Common myeloid progenitor, CD34-positive (primary cell): ENCODE measurements around the gene CEP128.

ENCODE experiments used
- CTCF ChIA-PET: fragments of 350-600 bp; sonication (Branson Sonifier 250); formaldehyde crosslinking; loops from one replicate; lab custom pipeline; 2021; ENCODE audit warnings: antibody characterized with exemption; lab: Charles Lee
- POLR2A ChIA-PET: fragments of 350-600 bp; sonication (Branson Sonifier 250); formaldehyde crosslinking; loops from one replicate; lab custom pipeline; 2021; ENCODE audit warnings: antibody characterized with exemption; lab: Charles Lee
- DNase-seq, 3 donors: peaks; one replicate each; pipeline versions ENCODE4 v3.0.0 to v3.0.0-alpha.2; 2013
- H3K27ac ChIP-seq, 2 experiments: 1 replicate in 1 of 2; 2 replicates in 1 of 2; pipeline ENCODE4 v1.7.0; 2013; ENCODE audit warnings: inconsistent platforms in 2 of 2, low read length in 2 of 2, mild to moderate bottlenecking in 2 of 2, low read depth in 1 of 2, moderate library complexity in 1 of 2; ENCODE audit not compliant: severe bottlenecking in 2 of 2, insufficient read depth in 1 of 2, poor library complexity in 1 of 2
- H3K27me3 ChIP-seq, 5 experiments: replicated peaks in 2 of 5; 1 replicate in 3 of 5; 2 replicates in 2 of 5; pipeline versions ENCODE4 v1.6.1 to v1.7.0; 2013; ENCODE audit warnings: low read length in 4 of 5, mild to moderate bottlenecking in 2 of 5, moderate library complexity in 2 of 5, inconsistent platforms in 1 of 5; ENCODE audit not compliant: insufficient read depth in 5 of 5, control insufficient read depth in 4 of 5
- H3K36me3 ChIP-seq, 4 experiments: 1 replicate in 2 of 4; 2 replicates in 2 of 4; pipeline versions ENCODE4 v1.6.1 to v1.7.0; 2013; ENCODE audit warnings: low read length in 3 of 4, control low read depth in 1 of 4, mild to moderate bottlenecking in 1 of 4; ENCODE audit not compliant: control insufficient read depth in 4 of 4, insufficient read depth in 4 of 4
- H3K4me1 ChIP-seq, 4 experiments: 1 replicate in 3 of 4; 2 replicates in 1 of 4; pipeline versions ENCODE4 v1.6.1 to v1.7.1; 2013; ENCODE audit warnings: low read length in 3 of 4, mild to moderate bottlenecking in 3 of 4, control low read depth in 1 of 4, inconsistent platforms in 1 of 4, moderate library complexity in 1 of 4; ENCODE audit not compliant: control insufficient read depth in 4 of 4, insufficient read depth in 4 of 4; ENCODE audit errors: control extremely low read depth in 1 of 4
- H3K4me3 ChIP-seq, 7 experiments: 1 replicate in 4 of 7; 2 replicates in 3 of 7; pipeline versions ENCODE4 v1.5.1 to v1.7.0; 2013; ENCODE audit warnings: mild to moderate bottlenecking in 7 of 7, low read length in 6 of 7, moderate library complexity in 6 of 7, inconsistent platforms in 2 of 7, low read depth in 2 of 7, control low read depth in 1 of 7; ENCODE audit not compliant: insufficient read depth in 4 of 7, control insufficient read depth in 1 of 7; ENCODE audit errors: extremely low read depth in 1 of 7
- H3K9me3 ChIP-seq, 5 experiments: 1 replicate in 4 of 5; 2 replicates in 1 of 5; pipeline versions ENCODE4 v1.6.1 to v1.7.1; 2013; ENCODE audit warnings: low read length in 4 of 5, mild to moderate bottlenecking in 2 of 5, inconsistent platforms in 1 of 5, low read depth in 1 of 5, moderate library complexity in 1 of 5; ENCODE audit not compliant: control insufficient read depth in 4 of 5, insufficient read depth in 2 of 5; ENCODE audit errors: control extremely low read depth in 1 of 5
- whole genome bisulfite sequencing: methylation state at CpG from one replicate; pipeline ENCODE4 v1.1.5; 2013; ENCODE audit not compliant: insufficient coverage; 5-methylcytosine and 5-hydroxymethylcytosine counted together

CEP128 gene

DNA sequence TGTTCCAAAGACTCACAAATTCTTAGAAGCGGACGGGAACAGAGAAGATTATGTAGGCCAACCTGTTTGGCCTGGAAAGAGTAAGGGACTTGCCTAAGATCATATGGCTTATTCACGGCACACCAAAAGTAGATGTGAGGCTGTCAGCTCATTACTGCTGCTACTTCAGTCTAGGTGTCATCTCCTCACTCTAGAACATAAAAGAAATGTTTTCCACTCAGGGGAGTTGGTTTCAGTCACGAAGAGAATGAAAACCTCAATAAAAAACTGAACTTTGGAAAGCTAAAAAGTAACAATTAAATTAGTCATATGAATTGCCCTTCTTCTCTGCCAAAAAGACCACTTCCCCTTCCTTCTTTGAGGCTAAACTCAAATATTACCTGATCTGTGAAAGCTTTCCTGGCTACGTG lies 658 bp upstream of the CEP128 start:
- Histone ChIP-seq H3K36me3 (no peaks in the 10 kb centered on the region), H3K4me3 (peak overlapping the region in 6 of 7 experiments; percentile 73 to 99 (median 90)), H3K27me3 (no peaks in the 10 kb centered on the region), H3K9me3 (no peaks in the 10 kb centered on the region), H3K4me1 (peaks cover 5 to 24% (median 16%) of the 10 kb centered on the region in 4 experiments), H3K27ac (peak overlapping the region; percentile 43 to 84)
- 22% methylated on average over 3 of the region's 5 CpGs for WGBS
- DNase-seq = peak in 2 of 3 donors; percentile 54 to 66
- CTCF ChIA-PET = interaction anchor here (0.8 to 2.5 kb wide), 6 partner anchors 11 to 277 kb away, joined by 3 to 6 read pairs (median 6); no protein-coding TSS in a partner anchor
- POLR2A ChIA-PET = interaction anchor here (0.9 kb wide), 1 partner anchor 8 kb away, joined by 3 read pairs; no protein-coding TSS in a partner anchor

DNA sequence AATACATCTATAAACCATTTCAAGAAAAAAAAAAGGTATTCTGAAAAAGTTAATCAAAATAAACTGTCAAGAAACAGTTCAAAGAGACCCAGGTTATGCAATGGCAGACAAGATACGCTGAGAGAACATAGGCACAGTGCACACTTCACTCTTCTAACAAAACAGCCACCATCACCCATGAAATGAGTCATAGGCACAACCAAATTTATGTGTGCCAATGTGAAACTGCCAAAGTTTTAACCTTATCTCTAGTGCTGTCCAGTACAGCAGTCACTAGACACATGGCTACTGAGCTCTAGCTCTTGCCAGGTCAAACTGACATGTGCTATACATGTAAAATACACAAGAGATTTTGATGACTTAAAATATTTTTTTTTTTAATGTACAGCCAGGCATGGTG lies 1.4 kb downstream of the CEP128 start:
- H3K27ac ChIP-seq = no peak overlapping the region
- H3K4me1 ChIP-seq = peaks cover 5 to 24% (median 16%) of the 10 kb centered on the region in 4 experiments
- POLR2A ChIA-PET = no interaction called here
- no peaks in the 10 kb centered on the region for H3K9me3 ChIP-seq
- 86% methylated on average over 1 of the region's 1 CpG for WGBS
- H3K4me3 ChIP-seq = no peak overlapping the region
- peaks cover 0 to 2% (median 0%) of the 10 kb centered on the region in 4 experiments for H3K36me3 ChIP-seq
- CTCF ChIA-PET = interaction anchor here (1.0 to 2.0 kb wide), 3 partner anchors 10 to 47 kb away, joined by 3 to 5 read pairs (median 4); no protein-coding TSS in a partner anchor
- no peaks in the 10 kb centered on the region for H3K27me3 ChIP-seq
- DNase-seq = peak in 1 of 3 donors; percentile 32

DNA sequence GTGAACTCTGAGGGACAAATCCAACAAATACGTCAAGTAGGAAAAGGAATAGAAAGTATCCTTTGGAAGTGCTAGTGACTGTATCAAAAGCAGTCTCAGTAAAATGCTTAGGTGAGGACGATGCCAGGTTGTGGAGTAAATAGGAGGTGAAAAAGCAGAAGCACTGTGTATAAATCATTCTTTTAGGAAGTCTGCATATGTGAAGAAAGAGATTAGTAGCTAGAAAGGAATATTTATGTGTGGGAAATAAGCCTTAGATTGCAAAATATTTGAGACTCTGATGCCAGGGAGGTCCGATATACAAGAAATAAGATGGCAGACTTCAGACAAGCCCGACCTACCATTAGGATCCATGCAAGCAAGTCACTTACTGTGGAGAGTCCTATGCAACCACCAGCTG lies 7.9 kb downstream of the CEP128 start:
- Histone ChIP-seq H3K4me1 (peaks cover 30 to 52% (median 40%) of the 10 kb centered on the region in 4 experiments), H3K27me3 (no peaks in the 10 kb centered on the region), H3K27ac (peak overlapping the region; percentile 4 to 38), H3K9me3 (no peaks in the 10 kb centered on the region), H3K4me3 (peak overlapping the region in 5 of 7 experiments; percentile 20 to 66 (median 27)), H3K36me3 (peaks cover 0 to 2% (median 0%) of the 10 kb centered on the region in 4 experiments)
- peak; percentile 33 to 82 (median 72) for DNase-seq
- WGBS = 4% methylated on average over 4 of the region's 4 CpGs
- ChIA-PET POLR2A (interaction anchor here (1.0 kb wide), 1 partner anchor 9 kb away, joined by 3 read pairs; no protein-coding TSS in a partner anchor), CTCF (interaction anchor here (0.8 to 1.6 kb wide), 3 partner anchors 8 to 26 kb away, joined by 3 to 4 read pairs (median 4); partner anchors contain the start of gene CEP128)

DNA sequence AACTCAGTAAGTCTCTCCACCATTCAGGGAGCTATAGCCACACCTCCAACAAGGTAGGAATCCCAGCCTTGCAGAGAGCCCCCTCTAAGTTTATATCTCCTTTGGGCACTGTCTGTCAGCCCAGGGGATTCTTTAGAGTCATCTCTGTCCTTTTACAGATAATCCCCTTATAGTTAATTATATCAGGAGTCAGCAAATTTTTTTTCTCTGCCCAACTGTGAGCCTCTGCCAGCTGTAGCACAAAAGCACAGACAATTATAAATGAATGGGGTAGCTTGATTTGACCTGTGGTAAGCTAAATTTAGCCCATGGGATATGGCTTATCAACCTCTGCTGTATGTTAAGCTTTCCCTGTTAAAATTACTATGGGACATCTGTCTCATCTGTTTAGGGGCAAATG lies 8.3 kb downstream of the CEP128 start:
- DNase-seq = peak in 2 of 3 donors; percentile 9 to 59
- Histone ChIP-seq H3K27me3 (no peaks in the 10 kb centered on the region), H3K4me1 (peaks cover 30 to 52% (median 40%) of the 10 kb centered on the region in 4 experiments), H3K4me3 (peak overlapping the region in 4 of 7 experiments; percentile 23 to 66 (median 40)), H3K36me3 (peaks cover 0 to 2% (median 0%) of the 10 kb centered on the region in 4 experiments), H3K27ac (peak overlapping the region; percentile 4 to 38), H3K9me3 (no peaks in the 10 kb centered on the region)
- ChIA-PET CTCF (interaction anchor here (0.8 to 1.2 kb wide), 3 partner anchors 8 to 27 kb away, joined by 3 to 4 read pairs (median 3); partner anchors contain the start of gene CEP128), POLR2A (interaction anchor here (1.0 kb wide), 1 partner anchor 9 kb away, joined by 3 read pairs; no protein-coding TSS in a partner anchor)

DNA sequence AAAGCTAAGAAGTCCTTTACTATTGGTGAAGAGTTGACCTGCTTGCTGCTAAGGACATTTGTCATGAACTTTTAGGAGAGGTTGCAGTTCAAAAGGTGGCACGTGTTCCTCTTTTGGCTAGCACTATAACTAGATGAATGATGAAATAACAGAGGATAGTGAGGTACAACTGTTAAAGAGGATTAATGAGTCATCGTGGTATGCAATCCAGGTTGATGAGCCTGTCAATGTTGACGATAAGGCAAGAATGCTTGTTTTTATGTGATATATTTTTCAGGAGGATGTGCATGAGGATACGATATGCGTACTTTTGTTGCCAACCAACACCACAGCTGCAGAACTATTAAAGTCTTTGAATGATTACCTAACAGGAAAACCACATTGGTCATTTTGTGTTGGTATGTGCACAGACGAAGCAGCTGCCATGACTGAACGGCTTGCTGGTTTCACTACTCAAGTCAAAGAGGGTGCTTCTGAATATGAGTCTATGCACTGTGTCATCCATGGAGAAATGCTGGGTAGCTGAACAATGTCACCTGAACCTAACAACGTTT lies 10.6 kb downstream of the CEP128 start:
- peak; percentile 83 to 97 (median 95) for DNase-seq
- ChIA-PET POLR2A (interaction anchor here (0.6 kb wide), 1 partner anchor 290 kb away, joined by 4 read pairs; the partner anchor contains the start of gene GTF2A1), CTCF (interaction anchor here (0.7 to 1.4 kb wide), 3 partner anchors 54 to 288 kb away, joined by 3 read pairs; no protein-coding TSS in a partner anchor)
- Histone ChIP-seq H3K36me3 (peaks cover 0 to 2% (median 0%) of the 10 kb centered on the region in 4 experiments), H3K27me3 (no peaks in the 10 kb centered on the region), H3K27ac (peak overlapping the region in 1 of 2 experiments; percentile 29), H3K4me1 (peaks cover 30 to 52% (median 42%) of the 10 kb centered on the region in 4 experiments), H3K4me3 (peak overlapping the region in 3 of 7 experiments; percentile 1 to 58 (median 28)), H3K9me3 (no peaks in the 10 kb centered on the region)
- 0% methylated on average over 8 of the region's 8 CpGs for WGBS

DNA sequence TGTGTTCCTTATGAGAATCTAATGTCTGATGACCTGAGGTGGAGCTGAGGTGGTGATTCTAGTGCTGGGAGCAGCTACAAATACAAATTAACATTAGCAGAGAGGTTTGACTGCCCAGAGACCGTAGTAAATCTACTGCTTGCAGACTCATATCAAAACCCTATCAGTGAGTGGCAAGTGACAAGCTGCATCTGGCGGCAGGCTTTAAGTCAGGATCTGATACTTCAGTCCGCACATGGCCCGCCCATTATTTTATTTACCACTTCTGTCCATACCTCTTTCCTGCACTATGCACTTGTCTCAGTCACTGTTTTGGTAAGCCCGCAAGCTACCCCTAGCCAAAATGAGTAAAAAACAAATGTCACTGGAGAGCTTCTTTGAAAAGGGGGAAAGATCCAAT lies 11.4 kb downstream of the CEP128 start:
- Histone ChIP-seq H3K27me3 (no peaks in the 10 kb centered on the region), H3K4me3 (no peak overlapping the region), H3K4me1 (peaks cover 30 to 52% (median 45%) of the 10 kb centered on the region in 4 experiments), H3K9me3 (peaks cover 0 to 3% (median 0%) of the 10 kb centered on the region in 5 experiments), H3K36me3 (no peaks in the 10 kb centered on the region), H3K27ac (no peak overlapping the region)
- POLR2A ChIA-PET = no interaction called here
- WGBS = 91% methylated on average over 5 of the region's 5 CpGs
- CTCF ChIA-PET = interaction anchor here (0.7 to 1.4 kb wide), 4 partner anchors 11 to 289 kb away, joined by 3 to 4 read pairs (median 3); no protein-coding TSS in a partner anchor
- DNase-seq = no peak
